Measurements from ENCODE around the gene TENM4.

TENM4 gene

DNA sequence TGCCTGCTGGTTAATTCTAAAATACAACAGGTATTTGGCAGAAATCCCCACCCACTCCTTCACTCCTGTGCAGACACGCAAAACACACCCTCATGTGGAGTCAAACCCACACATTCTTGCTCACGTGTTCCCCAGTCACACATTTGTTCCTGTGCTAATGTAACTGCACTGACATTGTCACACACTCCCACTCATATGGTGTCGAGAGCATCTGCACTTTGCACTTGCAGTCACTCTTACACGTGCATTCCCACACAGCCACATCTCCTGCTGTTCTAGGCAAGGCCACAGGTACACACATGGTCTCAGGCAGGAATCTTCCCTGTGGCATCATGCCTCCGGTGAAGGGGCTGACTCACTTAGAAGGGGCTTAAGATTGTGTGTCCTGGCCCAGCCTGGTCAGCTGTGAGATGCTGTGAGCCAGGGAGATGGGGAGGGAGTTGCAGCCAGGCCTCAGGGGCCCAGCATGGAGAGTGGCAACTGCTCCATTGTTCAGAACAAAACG, 395.0 kb downstream of the TENM4 start:
- peak; percentile 69 for DNase-seq

DNA sequence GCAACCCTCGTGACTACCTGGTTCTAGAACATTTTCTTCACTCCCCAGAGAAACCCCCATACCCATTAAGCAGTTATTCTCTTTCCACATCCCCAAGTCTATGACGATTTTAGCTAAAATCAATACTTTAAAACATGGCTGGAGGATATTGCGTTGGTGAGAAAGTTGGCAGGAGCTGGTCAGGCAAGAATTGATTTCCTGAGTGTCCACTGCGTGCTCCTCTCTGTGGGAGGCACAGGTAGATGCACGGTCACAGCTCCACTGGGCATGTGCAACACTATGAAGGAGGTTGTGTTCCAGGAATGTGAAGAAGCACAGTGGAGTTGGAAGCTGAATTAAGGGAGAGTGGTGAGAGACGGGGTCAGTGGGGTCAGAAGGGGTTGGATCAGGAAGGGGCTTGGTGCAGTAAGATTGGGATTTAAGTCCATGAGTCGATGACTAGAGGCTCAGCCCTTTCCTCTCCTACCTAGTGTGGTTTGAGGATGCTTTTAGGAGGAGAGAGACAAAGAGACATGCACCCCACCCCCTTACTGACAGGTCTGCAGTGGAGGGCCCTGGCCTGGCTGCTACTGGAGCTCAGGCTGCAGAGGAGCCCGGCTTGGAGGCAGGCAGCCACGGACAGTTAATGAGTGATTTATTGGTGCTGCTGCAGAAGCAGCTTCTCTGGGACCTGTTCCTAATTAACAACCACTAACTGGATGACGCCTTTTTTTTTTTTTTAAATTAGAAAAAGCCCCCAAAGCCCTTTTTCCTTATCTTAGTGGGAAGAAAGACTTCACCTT, 395.6 kb downstream of the TENM4 start:
- DNase-seq: peak; percentile 45

DNA sequence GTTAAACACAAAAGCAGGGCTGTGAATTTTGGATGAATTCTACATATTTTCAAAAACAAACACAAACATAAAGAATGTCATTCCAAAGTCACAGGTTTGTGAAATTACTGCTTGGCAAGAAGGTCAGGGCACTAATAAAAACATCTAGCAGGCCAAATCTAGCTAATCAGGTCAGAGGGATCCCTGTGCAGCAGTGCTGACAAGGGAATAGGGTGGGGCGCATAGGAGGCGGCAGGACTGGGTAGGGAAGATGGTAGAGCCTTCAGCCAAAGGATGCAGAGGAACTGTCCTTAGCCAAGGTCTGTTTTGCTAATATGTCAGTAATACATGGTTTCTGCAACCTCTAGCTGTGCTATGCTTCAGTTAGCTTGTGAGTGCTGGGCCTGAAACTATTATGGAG, 396.6 kb downstream of the TENM4 start:
- no peak for DNase-seq

DNA sequence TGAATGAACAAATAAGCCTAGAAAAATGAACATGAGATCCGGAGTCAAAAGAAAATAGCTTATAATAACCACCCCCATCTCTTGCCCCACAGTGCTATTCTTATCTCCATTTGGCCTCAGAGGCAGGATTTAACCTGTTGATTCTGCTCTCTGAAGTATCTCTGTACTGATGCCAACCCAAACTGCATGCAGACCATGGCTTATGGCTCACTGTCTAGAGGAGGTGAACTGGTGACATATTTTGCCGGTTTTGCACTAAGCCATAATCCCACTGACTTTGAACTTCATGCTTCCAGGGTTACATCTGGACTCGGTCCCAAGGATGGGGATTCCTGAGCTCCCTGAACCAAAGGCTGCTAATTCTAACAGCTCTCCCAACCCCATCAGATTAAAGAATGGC, 397.1 kb downstream of the TENM4 start:
- DNase-seq: peak; percentile 31

DNA sequence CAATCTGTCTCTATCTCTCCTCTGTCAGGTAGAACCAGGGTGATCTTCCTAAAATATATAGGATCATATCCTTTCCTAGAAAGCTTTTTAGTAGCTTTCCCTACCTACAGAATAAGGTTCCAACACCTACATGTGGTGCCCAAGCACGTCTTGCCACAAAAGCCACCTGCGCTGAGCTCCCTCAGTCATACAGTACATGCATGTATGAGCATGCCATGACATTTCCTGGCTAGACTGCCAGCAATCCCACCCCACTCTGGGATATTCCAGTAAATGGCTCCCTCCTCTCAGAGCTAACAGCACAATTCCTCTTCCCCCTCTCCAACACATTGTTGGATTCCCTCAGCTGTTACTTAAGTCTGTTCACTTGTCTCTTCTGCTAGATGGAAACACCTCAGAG, 398.0 kb downstream of the TENM4 start:
- no peak for DNase-seq

DNA sequence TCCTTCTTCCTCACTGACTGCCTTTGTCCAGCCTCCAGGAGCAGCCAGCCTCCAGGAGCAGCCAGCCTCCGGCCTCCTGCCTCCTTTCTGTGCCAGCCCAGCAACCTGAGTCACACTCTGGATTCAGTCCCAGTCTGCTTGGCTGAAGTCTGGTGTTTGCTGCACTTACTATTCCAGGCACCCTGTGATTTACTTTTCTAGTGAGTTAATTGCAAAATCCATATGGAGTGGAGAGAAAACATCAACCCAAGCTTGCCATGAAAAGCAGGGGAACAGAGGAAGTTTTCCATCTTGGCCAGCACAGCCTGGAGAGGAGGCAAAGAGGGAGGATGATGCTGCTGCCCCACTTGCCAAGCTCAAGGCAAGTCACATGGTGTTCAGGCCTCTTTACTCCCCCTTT, 400.5 kb downstream of the TENM4 start:
- peak; percentile 32 for DNase-seq

DNA sequence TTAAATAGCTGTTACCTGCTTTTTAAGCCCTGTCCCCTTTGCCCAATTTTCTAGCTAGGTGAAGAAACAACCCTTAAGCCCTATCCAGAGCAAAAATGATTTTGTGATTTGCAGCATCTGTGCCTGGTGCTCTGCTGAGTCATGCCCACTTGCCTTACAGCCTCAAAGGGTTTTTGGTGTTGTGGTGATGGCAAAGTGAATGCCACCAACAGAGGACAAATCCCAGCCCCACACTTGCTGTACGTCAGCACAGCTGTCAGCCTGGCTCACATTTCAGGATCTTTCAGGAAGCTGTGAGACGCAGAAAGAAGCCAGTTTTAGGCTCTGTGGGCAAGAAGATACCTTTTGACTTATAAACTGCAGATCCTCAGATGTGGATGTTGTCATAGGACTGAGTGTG, 401.7 kb downstream of the TENM4 start:
- DNase-seq: no peak

DNA sequence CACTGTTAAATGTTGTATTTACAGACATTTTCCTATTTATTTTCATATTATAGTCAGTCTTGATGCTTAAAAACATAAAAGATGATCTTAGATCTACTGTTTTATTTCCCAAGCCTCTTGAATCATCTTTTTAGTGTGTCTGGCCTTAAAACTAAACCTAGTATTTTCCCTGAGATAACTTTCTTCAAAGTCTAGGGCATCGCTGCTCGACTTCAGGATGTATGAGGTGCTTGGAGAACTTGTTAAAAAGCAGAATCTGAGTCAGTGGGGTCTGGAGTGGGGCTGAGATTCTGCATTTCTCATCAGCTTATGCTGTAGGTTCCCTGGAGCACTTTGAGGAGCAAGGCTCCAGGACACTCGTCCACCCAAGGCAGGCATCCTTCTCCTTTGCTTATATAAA, 404.9 kb downstream of the TENM4 start:
- DNase-seq: no peak

DNA sequence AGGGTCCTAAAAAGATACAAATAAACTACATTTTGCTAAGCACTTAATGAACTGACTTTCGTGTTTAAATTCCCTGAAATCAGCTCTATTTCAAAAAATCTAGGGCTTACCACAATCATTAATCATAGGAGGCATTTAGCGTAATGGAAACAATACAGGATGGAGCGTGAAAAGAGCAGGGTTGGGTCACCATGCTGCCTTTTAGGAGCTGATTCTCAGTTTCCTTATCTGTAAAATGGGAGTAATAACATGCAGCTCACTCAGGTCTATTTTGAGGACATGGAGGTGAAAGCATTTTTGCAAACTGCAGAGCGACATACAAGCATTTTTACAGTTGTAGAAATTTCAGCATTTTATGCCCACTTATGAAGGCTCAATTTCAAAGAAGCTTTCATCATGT, 407.0 kb downstream of the TENM4 start:
- DNase-seq: no peak

DNA sequence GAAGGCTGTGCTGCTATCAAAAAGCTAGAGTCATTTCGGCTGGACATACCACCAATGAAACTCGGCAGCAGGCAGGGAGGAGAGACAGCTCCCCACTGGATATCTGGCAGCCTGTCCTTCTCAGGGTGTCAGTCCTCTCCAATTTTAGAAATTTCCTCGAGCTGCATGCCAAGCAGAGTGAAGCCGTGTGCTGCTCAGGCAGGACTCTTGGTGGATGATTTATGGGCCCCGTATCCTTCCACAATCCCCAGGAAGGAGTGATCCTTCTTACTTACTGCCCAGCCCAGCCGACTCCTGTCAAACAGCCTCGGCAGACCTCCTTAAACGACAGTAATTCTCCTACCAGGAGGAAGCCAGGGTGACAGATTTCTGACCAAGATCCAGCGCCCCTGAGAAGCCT, 410.4 kb downstream of the TENM4 start:
- DNase-seq: peak; percentile 37

DNA sequence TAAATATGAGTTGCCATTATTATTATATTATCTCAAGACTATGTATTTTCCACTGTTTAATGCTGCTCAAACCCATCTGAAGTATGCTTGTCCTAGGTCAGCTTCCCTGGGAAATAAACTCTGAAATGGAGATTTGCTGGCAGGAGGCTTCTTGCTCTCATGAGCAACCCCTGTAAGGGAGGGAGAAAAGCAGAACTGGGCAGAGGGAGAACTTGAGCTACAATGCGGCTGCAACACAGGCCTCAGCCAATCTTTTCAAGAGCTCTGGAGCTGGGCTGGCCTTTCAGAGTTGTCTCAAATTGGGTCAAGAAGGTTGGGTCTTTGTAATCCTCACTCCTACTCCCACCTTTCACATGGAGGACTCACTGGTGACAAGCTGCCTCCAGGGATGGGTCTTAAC, 412.6 kb downstream of the TENM4 start:
- DNase-seq: no peak

DNA sequence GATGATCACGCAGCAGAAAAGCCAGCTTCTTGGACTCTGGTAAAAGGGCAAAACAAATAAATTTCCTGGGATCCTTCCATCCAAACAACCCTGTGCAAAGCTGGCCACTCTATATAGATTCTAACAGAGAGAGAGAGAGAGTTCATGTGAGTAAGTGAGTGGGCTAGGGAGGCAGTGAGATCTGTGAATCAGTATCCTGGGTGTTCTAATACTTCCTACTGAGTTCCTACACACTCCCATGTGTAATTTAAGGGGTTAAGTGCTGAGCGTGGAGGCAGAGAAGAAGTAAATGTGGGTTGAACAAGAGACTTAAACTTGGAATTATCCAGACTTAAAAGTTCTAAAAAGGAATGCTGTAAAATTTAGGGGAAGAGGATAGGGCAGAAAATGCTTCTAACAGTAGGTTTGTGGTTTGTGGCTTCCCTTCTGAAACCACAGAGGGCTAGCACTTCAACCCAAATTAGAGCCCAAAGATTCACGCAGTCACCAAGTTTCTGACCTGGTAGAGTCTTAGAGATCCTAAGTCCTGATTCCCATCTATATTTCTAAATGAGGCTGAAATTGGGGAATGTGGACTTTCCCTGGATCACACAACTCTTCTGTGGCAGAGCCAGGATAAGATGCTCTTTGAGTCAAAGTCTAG, 413.9 kb downstream of the TENM4 start:
- DNase-seq: peak; percentile 81

DNA sequence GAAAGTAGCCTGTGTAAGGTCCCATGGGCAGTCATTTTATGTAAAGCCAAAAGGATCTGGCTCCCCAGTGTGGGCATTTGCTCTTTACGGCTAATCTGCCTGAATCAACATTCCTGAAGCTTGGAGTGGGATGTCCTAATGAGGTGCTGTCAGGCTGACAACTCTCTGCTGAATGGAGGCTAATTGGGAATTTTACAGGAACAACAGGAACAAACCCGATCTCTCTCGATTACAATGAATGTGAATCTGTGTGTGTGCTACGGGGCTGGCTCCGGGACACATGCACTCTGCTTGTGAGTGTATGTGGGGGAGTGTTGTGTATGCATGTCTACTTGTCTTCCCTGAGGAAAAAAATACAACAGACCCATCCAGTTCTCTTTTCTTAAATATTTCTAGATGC, 415.2 kb downstream of the TENM4 start:
- no peak for DNase-seq

DNA sequence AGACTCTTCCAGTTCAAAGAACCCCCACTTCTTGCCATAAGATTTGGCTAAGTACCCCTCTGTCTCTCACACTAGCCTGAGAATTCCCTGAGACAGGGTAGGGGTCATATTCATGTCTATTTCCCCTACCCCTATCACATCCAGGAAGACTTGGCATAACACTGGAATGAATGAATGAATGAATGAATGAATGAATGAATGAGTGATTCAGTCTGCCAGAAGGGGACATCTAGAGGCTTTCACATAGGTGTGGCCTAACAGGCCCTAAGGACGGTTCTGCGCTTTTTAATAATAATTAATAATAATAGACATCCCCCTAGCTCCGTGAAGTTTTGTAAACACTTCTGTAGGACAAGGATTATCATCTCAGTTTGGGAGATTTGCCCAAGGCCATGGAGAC, 415.7 kb downstream of the TENM4 start:
- DNase-seq: no peak

DNA sequence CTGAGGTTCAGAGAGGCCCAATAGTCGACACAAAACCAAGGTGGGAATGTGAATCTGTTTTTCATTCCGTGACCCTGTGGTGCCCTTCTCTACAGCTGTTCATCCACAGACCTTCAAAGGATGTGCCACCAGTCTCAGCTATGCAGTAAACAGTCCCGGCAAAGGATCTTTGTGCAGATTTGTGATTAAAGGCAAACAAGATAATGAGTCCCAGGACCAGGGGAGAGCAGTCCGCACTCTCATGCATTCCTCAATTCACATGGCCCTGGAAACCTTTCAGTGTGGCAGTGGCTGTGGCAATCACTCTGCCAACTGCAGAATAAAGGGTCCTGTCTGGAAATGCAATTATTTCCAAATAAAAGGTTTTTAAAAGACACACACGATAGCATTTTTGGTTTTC, 418.6 kb downstream of the TENM4 start:
- no peak for DNase-seq

DNA sequence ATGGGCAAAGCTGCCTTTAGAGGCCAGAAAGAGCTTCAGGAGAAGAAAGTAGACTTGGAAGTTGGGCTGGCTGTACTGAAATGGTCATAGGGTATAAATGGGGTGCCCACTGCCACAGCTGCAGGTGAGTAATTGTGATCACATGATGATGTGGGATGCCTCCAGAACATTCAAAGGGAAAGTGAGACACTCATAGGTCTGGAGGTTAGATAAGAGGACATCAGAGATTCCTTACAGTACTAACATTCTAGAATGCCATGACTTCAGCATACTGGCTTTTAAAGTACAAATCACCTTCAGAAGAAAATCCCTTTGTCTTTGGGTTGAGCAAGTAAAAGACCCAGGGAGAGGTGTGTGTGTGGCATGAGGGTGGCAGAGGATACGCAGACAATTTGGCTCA, 419.2 kb downstream of the TENM4 start:
- no peak for DNase-seq

DNA sequence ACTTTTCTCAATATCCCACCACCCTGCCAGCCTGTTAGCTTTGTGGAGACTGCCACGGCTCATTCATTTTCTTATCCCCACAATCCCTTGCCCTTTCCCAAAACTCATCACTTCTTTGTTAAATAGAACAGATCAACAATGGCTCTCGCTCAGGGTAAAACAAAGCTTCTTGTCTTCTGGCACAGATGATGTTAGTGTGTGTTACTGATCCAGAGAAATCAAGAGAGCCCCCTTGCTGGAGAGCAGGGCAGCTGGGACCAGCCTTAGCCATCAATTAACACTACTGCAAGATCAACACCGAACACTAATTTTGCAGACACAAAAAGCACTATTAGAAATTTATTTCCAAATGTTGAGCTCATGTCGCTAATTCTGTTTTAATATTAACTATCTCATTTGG, 420.9 kb downstream of the TENM4 start:
- no peak for DNase-seq

DNA sequence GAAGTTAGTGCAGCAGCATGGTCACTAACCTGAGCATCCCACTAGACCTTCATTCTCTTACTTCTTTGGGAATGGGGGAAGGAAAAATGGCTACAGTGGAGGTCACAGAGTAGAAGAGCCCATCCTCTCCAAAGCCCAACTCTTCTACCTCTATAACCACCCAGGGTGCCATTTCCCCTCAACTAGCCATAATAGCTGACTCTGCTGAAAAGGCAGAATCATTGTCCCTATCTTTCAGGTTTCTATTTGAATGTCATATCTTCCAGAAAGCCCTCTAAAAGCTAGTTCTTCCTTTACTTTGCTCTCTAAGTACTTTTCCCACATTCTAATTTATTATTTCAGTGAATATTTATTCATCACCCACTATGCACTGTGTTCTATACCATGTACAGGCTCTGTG, 421.6 kb downstream of the TENM4 start:
- no peak for DNase-seq

DNA sequence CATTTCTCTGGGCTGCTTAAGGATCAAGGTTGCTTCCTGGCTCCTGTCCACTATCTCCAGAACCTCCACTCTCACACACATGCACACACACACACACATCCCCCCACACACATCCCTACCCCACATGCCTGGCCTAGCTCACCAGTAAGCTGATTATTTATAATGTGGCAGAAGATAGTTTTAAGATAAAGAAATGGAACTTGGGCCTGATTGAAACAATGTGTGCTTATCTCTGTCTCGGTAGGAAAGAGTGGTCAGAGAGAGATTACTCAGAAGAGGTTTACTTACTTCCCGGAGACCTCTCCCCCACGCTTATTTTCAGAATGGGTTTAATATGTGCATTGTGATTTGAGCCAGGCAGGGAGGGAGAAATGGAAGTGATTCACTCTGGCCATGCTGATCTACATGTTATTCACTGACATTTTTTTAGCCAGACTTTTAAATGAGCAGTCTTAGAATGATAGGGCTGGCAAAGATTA, 422.4 kb downstream of the TENM4 start:
- DNase-seq: peak; percentile 96

DNA sequence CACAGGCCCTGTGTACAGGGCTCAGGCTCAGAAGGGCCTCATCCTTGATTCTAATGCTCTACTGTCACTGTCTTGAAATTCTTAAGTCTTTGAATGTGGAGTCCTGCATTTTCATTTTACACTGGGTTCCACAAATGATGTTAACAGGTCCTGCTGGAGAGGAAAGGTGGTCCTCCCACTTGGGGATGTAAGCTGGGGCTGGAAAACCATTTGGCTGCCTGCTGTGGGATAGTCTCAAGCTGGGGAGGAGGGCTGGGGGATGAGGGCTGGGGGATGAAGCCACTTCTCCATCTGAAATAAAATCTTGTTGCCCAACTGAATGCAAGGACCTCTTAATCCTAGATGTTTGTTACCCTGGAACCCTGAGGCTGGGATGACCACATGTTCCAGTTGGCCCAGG, 423.0 kb downstream of the TENM4 start:
- DNase-seq: no peak

DNA sequence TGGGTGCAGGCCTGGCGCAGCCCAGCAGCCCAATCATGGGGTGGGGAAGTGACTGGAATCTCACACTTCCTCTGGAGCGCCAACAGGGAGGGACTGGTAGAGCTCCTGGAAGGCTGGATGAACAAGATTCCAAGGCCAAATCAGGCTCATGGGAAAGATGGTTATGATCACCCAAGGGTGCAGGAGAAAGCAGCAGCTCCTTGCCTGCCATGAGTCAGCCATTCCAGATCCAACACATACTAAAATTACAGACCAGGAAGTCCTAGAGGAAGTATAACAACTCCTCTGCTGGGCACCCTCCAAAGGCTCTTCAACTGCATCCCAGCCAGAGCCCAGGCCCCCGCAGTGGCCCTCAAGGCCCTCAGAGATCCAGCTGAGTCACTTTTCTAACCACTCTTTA, 427.3 kb downstream of the TENM4 start:
- DNase-seq: peak; percentile 43

DNA sequence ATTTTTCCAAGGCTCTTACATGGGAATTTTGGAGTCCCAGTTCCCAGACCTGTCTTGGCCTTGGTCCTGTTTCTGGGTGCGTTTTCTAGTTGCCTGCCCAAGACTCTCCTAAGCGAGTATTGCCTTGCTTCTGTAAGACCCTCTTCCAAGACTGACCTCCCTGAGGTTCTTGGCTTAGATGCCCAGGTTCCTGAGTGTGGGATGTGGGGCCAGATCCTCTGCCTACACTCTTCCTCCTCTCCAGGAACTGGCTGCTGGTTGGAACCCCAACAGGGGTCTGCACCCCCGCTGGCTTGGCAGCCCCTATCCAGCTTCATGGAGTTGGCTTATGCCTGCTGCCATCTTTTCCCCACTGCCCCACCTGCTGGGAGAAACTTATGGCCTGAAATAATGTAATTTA, 429.5 kb downstream of the TENM4 start:
- DNase-seq: no peak

DNA sequence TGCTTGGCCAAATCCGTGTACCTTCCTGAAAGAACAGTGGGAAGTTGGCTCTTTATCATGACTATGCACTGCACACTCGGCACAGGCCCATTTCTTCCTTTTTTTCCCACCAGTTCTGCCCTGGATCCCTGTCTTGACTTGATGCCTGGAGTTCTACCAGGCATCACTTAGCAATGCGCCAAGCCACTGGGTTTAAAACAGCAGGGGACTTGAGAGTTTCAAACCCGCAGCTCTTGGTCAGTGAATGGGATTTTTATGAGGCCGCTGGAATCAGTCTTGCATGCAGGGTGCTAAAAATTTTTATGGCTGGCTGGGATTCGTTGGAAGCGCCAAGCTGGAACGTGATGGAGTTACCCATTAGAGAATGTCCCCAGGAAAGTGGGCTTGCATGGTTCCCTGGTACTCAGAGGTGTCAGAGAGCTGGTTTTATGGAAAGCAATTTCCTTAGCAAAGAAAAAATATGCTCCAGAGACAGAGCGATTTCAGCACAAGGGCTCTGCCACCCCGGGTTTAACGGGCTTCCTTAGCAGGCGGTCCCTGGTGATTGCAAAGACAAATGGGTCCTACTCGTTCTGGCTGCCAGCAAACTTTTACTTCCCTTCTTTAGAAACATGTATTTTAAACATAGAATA, 432.9 kb downstream of the TENM4 start:
- no peak for DNase-seq

DNA sequence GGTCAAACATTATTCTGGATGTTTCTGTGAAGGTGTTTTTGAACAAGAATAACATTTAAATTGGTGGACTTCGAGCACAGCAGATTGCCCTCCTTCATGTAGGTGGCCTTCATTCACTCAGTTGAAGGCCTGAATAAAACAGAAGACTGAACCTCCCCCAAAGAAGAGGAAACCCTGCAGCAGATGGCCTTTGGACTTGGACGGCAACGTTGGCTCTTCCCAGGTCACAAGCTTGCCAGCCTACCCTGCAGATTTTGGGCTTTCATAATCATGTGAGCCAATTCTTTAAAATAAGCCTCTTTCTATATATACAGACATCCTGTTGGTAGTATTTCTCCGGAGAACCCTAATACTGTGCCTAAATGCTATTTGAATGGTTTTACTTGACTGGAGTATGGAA, 434.0 kb downstream of the TENM4 start:
- DNase-seq: no peak
